ENCODE results near the gene RYR2.
"Not testable (repeated sequence)": the region's sequence is repeated elsewhere in the genome, so short reads cannot be mapped to it uniquely, and the experiment has no call there.

Gene RYR2

GRCh38 chr1:237145379-237146135 is 103.6 kb downstream of the RYR2 start:
- Histone ChIP-seq H3K4me3 (ENCODE audit: low read depth, low read length) (no peak overlapping the region), H3K9ac (ENCODE audit: low read length) (no peak overlapping the region), H3K9me3 (ENCODE audit: control insufficient read depth, insufficient read depth, low read depth, low read length) (no peaks in the 10 kb centered on the region), H3K4me1 (ENCODE audit: control insufficient read depth, insufficient read depth, low read length) (peaks cover 12% of the 10 kb centered on the region), H3K27ac (ENCODE audit: low read depth, low read length) (no peak overlapping the region), H3K36me3 (ENCODE audit: control insufficient read depth, insufficient read depth, low read length) (no peaks in the 10 kb centered on the region), H3K27me3 (ENCODE audit: control insufficient read depth, insufficient read depth, low read length) (no peaks in the 10 kb centered on the region)

GRCh38 chr1:237146241-237146640 is 104.3 kb downstream of the RYR2 start:
- Histone ChIP-seq H3K27me3 (ENCODE audit: control insufficient read depth, insufficient read depth, low read length) (no peaks in the 10 kb centered on the region), H3K27ac (ENCODE audit: low read depth, low read length) (no peak overlapping the region), H3K9ac (ENCODE audit: low read length) (no peak overlapping the region), H3K9me3 (ENCODE audit: control insufficient read depth, insufficient read depth, low read depth, low read length) (no peaks in the 10 kb centered on the region), H3K36me3 (ENCODE audit: control insufficient read depth, insufficient read depth, low read length) (no peaks in the 10 kb centered on the region), H3K4me1 (ENCODE audit: control insufficient read depth, insufficient read depth, low read length) (peaks cover 12% of the 10 kb centered on the region), H3K4me3 (ENCODE audit: low read depth, low read length) (no peak overlapping the region)

DNA sequence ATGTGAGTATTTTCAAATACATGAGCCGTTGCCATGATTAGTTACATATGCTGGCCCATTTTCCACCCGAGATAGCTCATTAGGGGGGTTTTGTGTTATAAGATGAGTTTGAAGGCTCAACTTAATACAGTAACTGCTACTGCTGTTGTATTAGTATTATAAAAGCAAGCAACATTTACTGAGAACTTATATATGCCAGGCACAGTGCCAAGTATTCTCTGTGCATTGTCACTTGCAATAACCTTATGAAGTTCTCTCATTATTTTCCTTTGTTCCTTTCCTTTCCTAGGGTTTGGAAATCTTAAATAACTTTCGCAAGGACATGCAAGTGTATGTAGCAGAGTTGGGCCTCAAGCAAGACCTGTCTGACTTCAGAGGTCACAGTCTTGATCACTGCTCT is 107.9 kb downstream of the RYR2 start:
- no peak overlapping the region for H3K27ac ChIP-seq (ENCODE audit: low read depth, low read length)
- no peaks in the 10 kb centered on the region for H3K9me3 ChIP-seq (ENCODE audit: control insufficient read depth, insufficient read depth, low read depth, low read length)
- H3K36me3 ChIP-seq (ENCODE audit: control insufficient read depth, insufficient read depth, low read length) = no peaks in the 10 kb centered on the region
- H3K9ac ChIP-seq (ENCODE audit: low read length) = no peak overlapping the region
- no peak overlapping the region for H3K4me3 ChIP-seq (ENCODE audit: low read depth, low read length)
- peaks cover 11% of the 10 kb centered on the region for H3K4me1 ChIP-seq (ENCODE audit: control insufficient read depth, insufficient read depth, low read length)
- no peaks in the 10 kb centered on the region for H3K27me3 ChIP-seq (ENCODE audit: control insufficient read depth, insufficient read depth, low read length)

- not testable (repeated sequence) for H3K9ac ChIP-seq (ENCODE audit: low read length); H3K36me3 ChIP-seq (ENCODE audit: control insufficient read depth, insufficient read depth, low read length); H3K4me1 ChIP-seq (ENCODE audit: control insufficient read depth, insufficient read depth, low read length); H3K9me3 ChIP-seq (ENCODE audit: control insufficient read depth, insufficient read depth, low read depth, low read length); H3K27me3 ChIP-seq (ENCODE audit: control insufficient read depth, insufficient read depth, low read length); H3K27ac ChIP-seq (ENCODE audit: low read depth, low read length); H3K4me3 ChIP-seq (ENCODE audit: low read depth, low read length)
Measured at GRCh38 chr1:237151979-237152378, 110.0 kb downstream of the RYR2 start.

GRCh38 chr1:237152506-237153335 is 110.7 kb downstream of the RYR2 start:
- no peaks in the 10 kb centered on the region for H3K36me3 ChIP-seq (ENCODE audit: control insufficient read depth, insufficient read depth, low read length)
- H3K27ac ChIP-seq (ENCODE audit: low read depth, low read length) = no peak overlapping the region
- H3K9ac ChIP-seq (ENCODE audit: low read length) = no peak overlapping the region
- H3K9me3 ChIP-seq (ENCODE audit: control insufficient read depth, insufficient read depth, low read depth, low read length) = no peaks in the 10 kb centered on the region
- H3K4me3 ChIP-seq (ENCODE audit: low read depth, low read length) = no peak overlapping the region
- peaks cover 4% of the 10 kb centered on the region; the same call in 1 of the 2 replicates for H3K4me1 ChIP-seq (ENCODE audit: control insufficient read depth, insufficient read depth, low read length)
- no peaks in the 10 kb centered on the region for H3K27me3 ChIP-seq (ENCODE audit: control insufficient read depth, insufficient read depth, low read length)

GRCh38 chr1:237154157-237154556 is 112.2 kb downstream of the RYR2 start:
- Histone ChIP-seq H3K9me3 (ENCODE audit: control insufficient read depth, insufficient read depth, low read depth, low read length) (no peaks in the 10 kb centered on the region), H3K27ac (ENCODE audit: low read depth, low read length) (no peak overlapping the region), H3K36me3 (ENCODE audit: control insufficient read depth, insufficient read depth, low read length) (no peaks in the 10 kb centered on the region), H3K27me3 (ENCODE audit: control insufficient read depth, insufficient read depth, low read length) (no peaks in the 10 kb centered on the region), H3K9ac (ENCODE audit: low read length) (no peak overlapping the region), H3K4me1 (ENCODE audit: control insufficient read depth, insufficient read depth, low read length) (peaks cover 4% of the 10 kb centered on the region; the same call in 1 of the 2 replicates), H3K4me3 (ENCODE audit: low read depth, low read length) (no peak overlapping the region)

DNA sequence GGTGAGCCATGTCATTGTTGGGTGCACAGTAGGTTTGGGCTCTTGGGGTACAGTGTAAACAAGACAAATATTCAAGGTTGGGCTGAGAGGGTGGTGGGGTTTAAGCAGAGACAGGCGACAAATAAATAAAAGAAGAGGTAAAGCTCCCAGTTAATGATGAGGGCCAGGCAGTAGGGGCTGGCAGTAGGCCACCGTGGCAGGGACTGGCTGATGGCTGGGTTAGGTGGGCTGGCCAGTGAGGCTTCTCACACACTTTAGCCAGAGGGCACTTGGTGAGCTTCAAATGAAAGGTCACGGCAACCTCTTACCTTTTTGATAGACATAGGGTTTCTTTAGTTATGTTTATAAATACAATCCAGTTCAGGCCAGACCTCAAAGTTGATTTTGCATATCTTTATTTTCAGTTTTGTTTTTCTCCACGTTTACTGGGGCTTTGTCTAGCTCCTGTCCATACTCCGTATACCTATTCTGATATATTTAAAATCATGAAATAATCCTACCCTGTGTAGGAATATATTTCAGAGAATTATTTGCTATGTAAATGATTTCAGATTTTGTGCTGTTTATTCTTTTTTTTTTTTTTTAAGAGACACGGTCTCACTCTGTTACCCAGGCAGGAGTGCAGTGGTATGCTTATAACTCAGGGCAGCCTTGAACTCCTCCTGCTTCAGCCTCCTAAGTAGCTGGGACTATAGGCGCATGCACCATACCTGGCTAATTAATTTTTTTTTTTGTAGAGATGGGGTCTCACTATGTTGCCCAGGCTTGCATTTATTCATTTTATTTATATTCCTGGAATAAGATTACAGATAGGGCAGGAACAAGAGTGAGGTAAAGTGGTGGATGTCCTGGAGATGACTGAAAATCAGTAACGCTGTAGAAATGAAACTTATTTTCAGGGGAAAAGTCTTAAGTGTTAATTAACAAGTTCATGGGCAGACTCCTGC is 122.7 kb downstream of the RYR2 start:
- Histone ChIP-seq H3K4me1 (ENCODE audit: control insufficient read depth, insufficient read depth, low read length) (peaks cover 12% of the 10 kb centered on the region; the same call in 1 of the 2 replicates), H3K9me3 (ENCODE audit: control insufficient read depth, insufficient read depth, low read depth, low read length) (no peaks in the 10 kb centered on the region), H3K4me3 (ENCODE audit: low read depth, low read length) (no peak overlapping the region), H3K27me3 (ENCODE audit: control insufficient read depth, insufficient read depth, low read length) (no peaks in the 10 kb centered on the region), H3K9ac (ENCODE audit: low read length) (no peak overlapping the region), H3K27ac (ENCODE audit: low read depth, low read length) (no peak overlapping the region), H3K36me3 (ENCODE audit: control insufficient read depth, insufficient read depth, low read length) (no peaks in the 10 kb centered on the region)

DNA sequence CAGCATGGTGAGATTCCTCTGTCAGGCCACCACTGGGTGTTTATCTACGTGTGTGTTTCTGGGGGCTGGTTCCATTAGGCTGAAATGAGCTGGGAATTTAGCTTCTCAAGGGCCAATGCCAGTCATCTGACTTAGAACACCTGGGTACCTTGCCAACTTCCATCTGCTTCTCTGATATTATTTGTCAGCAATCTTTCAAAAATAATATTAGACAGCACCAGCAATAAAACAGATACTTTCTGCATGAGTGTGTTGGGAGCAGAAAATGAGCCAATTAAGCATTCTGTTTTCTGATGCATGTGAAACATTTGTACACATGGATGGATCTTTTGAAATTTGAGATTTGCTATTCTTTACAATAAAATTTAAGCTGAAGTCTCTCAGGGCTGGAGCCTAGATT is 124.1 kb downstream of the RYR2 start:
- H3K36me3 ChIP-seq (ENCODE audit: control insufficient read depth, insufficient read depth, low read length) = no peaks in the 10 kb centered on the region

DNA sequence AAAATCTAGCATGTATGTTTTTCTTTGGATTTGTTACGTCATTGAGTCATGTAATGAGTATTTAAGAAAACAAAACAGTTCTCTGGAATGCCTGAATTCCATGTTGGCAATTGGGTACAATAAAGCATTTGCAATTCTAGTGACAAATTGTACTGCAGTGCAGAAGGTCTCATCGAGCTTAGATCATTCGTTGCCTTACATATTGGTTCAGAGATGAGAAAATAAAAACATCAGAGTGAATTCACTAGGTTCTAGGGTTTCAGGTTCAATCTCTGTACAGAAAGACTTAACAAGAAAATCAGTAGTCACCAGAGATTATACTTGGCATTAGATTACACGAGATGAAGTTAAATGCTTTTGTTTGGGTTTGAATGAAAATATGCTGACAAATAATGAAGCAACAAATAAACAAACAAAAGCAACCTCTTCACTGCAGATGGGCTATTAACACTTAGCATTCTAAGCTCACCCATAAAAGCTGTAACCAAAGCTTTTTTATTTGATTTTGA is 124.7 kb downstream of the RYR2 start:
- Histone ChIP-seq H3K4me1 (ENCODE audit: control insufficient read depth, insufficient read depth, low read length) (peaks cover 18% of the 10 kb centered on the region; the same call in 1 of the 2 replicates), H3K9ac (ENCODE audit: low read length) (no peak overlapping the region), H3K36me3 (ENCODE audit: control insufficient read depth, insufficient read depth, low read length) (no peaks in the 10 kb centered on the region), H3K27ac (ENCODE audit: low read depth, low read length) (no peak overlapping the region), H3K27me3 (ENCODE audit: control insufficient read depth, insufficient read depth, low read length) (no peaks in the 10 kb centered on the region), H3K9me3 (ENCODE audit: control insufficient read depth, insufficient read depth, low read depth, low read length) (no peaks in the 10 kb centered on the region), H3K4me3 (ENCODE audit: low read depth, low read length) (no peak overlapping the region)

More for the DNA sequence above, 124.1 kb downstream of the RYR2 start:
- Histone ChIP-seq H3K4me3 (ENCODE audit: low read depth, low read length) (no peak overlapping the region), H3K4me1 (ENCODE audit: control insufficient read depth, insufficient read depth, low read length) (peaks cover 18% of the 10 kb centered on the region; the same call in 1 of the 2 replicates), H3K9ac (ENCODE audit: low read length) (no peak overlapping the region), H3K27ac (ENCODE audit: low read depth, low read length) (no peak overlapping the region), H3K27me3 (ENCODE audit: control insufficient read depth, insufficient read depth, low read length) (no peaks in the 10 kb centered on the region), H3K9me3 (ENCODE audit: control insufficient read depth, insufficient read depth, low read depth, low read length) (no peaks in the 10 kb centered on the region)

DNA sequence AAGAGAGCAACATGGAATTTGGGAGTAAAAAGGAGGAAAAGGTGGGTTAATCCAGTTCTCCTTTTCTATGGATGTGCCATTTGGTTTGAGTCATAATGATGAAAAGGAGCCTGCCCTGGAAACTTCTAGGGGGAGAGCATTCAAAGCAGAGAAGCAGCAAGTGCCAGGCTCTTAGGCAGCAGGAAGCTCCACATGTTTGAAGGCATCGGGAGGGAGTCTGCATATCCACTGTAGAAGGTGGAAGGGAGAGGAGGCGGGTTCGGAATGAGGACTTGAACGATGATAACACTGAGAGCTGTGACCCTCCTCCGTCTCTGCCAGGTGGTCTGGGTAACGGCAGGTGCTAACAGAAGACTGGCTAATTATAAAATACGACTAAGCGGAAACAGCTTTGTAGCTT is 128.2 kb downstream of the RYR2 start:
- no peaks in the 10 kb centered on the region for H3K9me3 ChIP-seq (ENCODE audit: control insufficient read depth, insufficient read depth, low read depth, low read length)
- no peak overlapping the region for H3K27ac ChIP-seq (ENCODE audit: low read depth, low read length)
- H3K27me3 ChIP-seq (ENCODE audit: control insufficient read depth, insufficient read depth, low read length) = no peaks in the 10 kb centered on the region
- H3K4me1 ChIP-seq (ENCODE audit: control insufficient read depth, insufficient read depth, low read length) = peaks cover 13% of the 10 kb centered on the region; the same call in 1 of the 2 replicates
- no peak overlapping the region for H3K9ac ChIP-seq (ENCODE audit: low read length)
- no peak overlapping the region for H3K4me3 ChIP-seq (ENCODE audit: low read depth, low read length)
- H3K36me3 ChIP-seq (ENCODE audit: control insufficient read depth, insufficient read depth, low read length) = no peaks in the 10 kb centered on the region
